Lower leg skin (tissue), 3 donors: ENCODE data around the gene KCNJ15.

ENCODE experiments used
- CTCF ChIP-seq, 3 donors: fragments of 450-650 bp; IDR thresholded peaks; one replicate each; pipeline ENCODE4 v1.5.1; 2016; ENCODE audit warnings: antibody characterized with exemption in 3 of 3, mild to moderate bottlenecking in 3 of 3, moderate library complexity in 2 of 3
- POLR2A ChIP-seq, 2 donors: fragments of 450-650 bp; IDR thresholded peaks; one replicate each; pipeline ENCODE4 v1.6.1; 2016 to 2017; ENCODE audit warnings: antibody characterized with exemption in 2 of 2, mild to moderate bottlenecking in 1 of 2, moderate library complexity in 1 of 2

- TF ChIP-seq CTCF (IDR thresholded peaks at IDR 0.05): no peak
- no peak for TF ChIP-seq POLR2A (IDR thresholded peaks at IDR 0.05)
Measured at GRCh38 chr21:38298832-38299231, 42.0 kb downstream of the KCNJ15 start.
